ENCODE results near the gene ARID3A. TPM values are rescaled to one million over a fixed set of nuclear protein-coding genes. Genes with fewer than 3 reads are reported as not detected.

Gene ARID3A
- total and polyA plus RNA-seq, 2 of the 13 experiments (the other 11 are each of a cell fraction or from before 2014, with no cell fraction given): 71.3 to 77.9 TPM

DNA sequence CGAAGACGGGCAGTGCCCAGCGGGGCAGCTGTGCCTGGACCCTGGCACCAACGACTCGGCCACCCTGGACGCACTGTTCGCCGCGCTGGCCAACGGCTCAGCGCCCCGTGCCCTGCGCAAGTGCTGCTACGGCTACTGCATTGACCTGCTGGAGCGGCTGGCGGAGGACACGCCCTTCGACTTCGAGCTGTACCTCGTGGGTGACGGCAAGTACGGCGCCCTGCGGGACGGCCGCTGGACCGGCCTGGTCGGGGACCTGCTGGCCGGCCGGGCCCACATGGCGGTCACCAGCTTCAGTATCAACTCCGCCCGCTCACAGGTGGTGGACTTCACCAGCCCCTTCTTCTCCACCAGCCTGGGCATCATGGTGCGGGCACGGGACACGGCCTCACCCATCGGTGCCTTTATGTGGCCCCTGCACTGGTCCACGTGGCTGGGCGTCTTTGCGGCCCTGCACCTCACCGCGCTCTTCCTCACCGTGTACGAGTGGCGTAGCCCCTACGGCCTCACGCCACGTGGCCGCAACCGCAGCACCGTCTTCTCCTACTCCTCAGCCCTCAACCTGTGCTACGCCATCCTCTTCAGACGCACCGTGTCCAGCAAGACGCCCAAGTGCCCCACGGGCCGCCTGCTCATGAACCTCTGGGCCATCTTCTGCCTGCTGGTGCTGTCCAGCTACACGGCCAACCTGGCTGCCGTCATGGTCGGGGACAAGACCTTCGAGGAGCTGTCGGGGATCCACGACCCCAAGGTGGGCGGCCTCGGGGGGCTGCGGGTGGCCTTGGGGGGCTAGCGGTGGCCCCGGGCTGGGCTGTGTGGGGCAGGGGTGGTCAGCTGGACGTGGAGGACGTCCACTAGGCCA lies 79.2 kb downstream of the ARID3A start (continued):
- TF ChIP-seq, protein P1, sequence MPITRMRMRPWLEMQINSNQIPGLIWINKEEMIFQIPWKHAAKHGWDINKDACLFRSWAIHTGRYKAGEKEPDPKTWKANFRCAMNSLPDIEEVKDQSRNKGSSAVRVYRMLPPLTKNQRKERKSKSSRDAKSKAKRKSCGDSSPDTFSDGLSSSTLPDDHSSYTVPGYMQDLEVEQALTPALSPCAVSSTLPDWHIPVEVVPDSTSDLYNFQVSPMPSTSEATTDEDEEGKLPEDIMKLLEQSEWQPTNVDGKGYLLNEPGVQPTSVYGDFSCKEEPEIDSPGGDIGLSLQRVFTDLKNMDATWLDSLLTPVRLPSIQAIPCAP (CRISPR knock-in tag; IDR thresholded peaks at IDR 0.05; ENCODE audit: low read depth): no peak
- peak; percentile 78; the same call in 1 of the 2 replicates for TF ChIP-seq HNRNPL (IDR thresholded peaks at IDR 0.05; ENCODE audit: low read depth, low read length)
- TF ChIP-seq, protein P2, sequence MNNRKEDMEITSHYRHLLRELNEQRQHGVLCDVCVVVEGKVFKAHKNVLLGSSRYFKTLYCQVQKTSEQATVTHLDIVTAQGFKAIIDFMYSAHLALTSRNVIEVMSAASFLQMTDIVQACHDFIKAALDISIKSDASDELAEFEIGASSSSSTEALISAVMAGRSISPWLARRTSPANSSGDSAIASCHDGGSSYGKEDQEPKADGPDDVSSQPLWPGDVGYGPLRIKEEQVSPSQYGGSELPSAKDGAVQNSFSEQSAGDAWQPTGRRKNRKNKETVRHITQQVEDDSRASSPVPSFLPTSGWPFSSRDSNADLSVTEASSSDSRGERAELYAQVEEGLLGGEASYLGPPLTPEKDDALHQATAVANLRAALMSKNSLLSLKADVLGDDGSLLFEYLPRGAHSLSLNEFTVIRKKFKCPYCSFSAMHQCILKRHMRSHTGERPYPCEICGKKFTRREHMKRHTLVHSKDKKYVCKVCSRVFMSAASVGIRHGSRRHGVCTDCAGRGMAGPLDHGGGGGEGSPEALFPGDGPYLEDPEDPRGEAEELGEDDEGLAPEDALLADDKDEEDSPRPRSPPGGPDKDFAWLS (CRISPR knock-in tag; IDR thresholded peaks at IDR 0.05; ENCODE audit: borderline replicate concordance): no peak
- TF ChIP-seq, protein P3, sequence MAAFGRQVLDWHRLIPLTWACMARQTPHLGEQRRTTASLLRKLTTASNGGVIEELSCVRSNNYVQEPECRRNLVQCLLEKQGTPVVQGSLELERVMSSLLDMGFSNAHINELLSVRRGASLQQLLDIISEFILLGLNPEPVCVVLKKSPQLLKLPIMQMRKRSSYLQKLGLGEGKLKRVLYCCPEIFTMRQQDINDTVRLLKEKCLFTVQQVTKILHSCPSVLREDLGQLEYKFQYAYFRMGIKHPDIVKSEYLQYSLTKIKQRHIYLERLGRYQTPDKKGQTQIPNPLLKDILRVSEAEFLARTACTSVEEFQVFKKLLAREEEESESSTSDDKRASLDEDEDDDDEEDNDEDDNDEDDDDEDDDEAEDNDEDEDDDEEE (CRISPR knock-in tag; IDR thresholded peaks at IDR 0.05): no peak

DNA sequence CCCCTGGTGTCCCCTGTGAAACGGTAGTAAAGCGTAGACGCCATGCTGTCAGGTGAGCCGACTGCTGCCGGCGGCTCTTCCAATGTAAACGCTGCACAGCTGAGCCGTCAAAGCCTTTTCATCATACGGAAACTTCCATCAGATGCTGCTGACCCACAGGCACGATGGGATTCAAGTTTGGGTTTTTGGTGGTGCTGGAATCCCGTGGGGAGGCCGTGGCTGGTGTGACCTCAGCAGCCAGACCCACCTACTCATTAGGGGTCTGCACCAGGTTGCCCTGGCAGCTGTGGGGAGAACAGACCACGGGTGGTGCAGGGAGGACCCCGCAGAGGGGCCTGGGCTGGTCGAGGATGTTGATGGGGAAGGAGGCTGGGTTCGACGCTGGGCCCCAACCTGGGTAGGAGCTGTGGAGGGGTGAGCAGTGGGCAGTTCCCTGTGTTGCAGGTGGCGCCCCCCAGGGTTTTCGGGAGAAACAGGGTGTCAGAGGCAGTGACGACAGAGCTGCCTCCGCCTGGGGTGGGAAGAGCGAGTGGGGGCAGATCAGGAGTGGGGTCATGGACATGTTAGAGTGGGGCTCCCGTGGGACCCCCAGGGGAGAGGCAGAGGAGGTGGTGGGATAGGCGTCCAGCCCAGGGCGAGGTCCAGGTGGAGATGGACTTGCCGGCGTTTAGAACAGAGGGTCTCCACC lies 81.0 kb downstream of the ARID3A start:
- Histone ChIP-seq H3K79me2 (ENCODE audit: insufficient read depth, low read length) (no peaks in the 10 kb centered on the region), H3K27me3 (ENCODE audit: control insufficient read depth in 1 of 2, insufficient read depth in 2 of 2, low read length in 2 of 2) (peaks cover 10 to 28% of the 10 kb centered on the region in 2 experiments), H4K20me1 (ENCODE audit: insufficient read depth, low read length) (no peaks in the 10 kb centered on the region), H3K27ac (ENCODE audit: extremely low read length, insufficient read depth, low read length) (no peak overlapping the region), H3K9ac (ENCODE audit: insufficient read depth, low read depth, low read length) (no peak overlapping the region), H3K9me3 (ENCODE audit: low read length) (no peaks in the 10 kb centered on the region), H3K4me2 (ENCODE audit: low read depth, low read length) (no peak overlapping the region), H3K36me3 (replicated peaks in 1 of 2; ENCODE audit: control insufficient read depth in 1 of 2, insufficient read depth in 2 of 2, low read length in 2 of 2) (peaks cover 0 to 1% of the 10 kb centered on the region in 2 experiments; a peak in 1 of 5 replicates), H3K4me3 (replicated peaks in 1 of 3; ENCODE audit: insufficient read depth in 1 of 3, low read depth in 2 of 3, low read length in 3 of 3) (no peak overlapping the region), H2AFZ (ENCODE audit: low read length) (no peak overlapping the region), H3K4me1 (ENCODE audit: insufficient read depth, low read length) (peaks cover 13% of the 10 kb centered on the region)
- CTCF ChIA-PET (ENCODE audit: low intra/inter-chr PET ratio, low total read pairs): no interaction called here
- POLR2A ChIA-PET: no interaction called here
- FAIRE-seq (no peak), DNase-seq (ENCODE audit: low spot score) (no peak), ATAC-seq (0 out of 3 replicates have a peak, but pooled peaks have one; percentile 5)
- peak; percentile 50 for TF ChIP-seq AGO2 (optimal IDR thresholded peaks at IDR 0.05; ENCODE audit: low read depth, low read length)
- TF ChIP-seq ZNF549 (CRISPR knock-in tag; IDR thresholded peaks at IDR 0.05): no peak
- TF ChIP-seq, protein P4, sequence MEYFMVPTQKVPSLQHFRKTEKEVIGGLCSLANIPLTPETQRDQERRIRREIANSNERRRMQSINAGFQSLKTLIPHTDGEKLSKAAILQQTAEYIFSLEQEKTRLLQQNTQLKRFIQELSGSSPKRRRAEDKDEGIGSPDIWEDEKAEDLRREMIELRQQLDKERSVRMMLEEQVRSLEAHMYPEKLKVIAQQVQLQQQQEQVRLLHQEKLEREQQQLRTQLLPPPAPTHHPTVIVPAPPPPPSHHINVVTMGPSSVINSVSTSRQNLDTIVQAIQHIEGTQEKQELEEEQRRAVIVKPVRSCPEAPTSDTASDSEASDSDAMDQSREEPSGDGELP (IDR thresholded peaks at IDR 0.05; ENCODE audit: borderline replicate concordance, low read depth): peak; percentile 10; the same call in 1 of the 2 replicates
- no peak for TF ChIP-seq ZSCAN30 (CRISPR knock-in tag; IDR thresholded peaks at IDR 0.05)
- TF ChIP-seq ZNF546 (CRISPR knock-in tag; conservative IDR thresholded peaks at IDR 0.05): no peak
- in situ Hi-C loops (cut with HindIII; ENCODE audit: extremely low pct_ligation_motif_present, low pct_unique_long_range_greater_than_20kb): no loop called here
- WGBS (ENCODE audit: low lambda C conversion rate): 59% methylated on average over 16 of the region's 27 CpGs
- BruUV-seq (replicated peaks): no TSS peak
- intact Hi-C loops (cut with micrococcal nuclease; ENCODE audit: unreplicated experiment): no loop called here

Data from HepG2 (cell line).